ENCODE measurements around the gene MDC1.

The MDC1 gene

DNA sequence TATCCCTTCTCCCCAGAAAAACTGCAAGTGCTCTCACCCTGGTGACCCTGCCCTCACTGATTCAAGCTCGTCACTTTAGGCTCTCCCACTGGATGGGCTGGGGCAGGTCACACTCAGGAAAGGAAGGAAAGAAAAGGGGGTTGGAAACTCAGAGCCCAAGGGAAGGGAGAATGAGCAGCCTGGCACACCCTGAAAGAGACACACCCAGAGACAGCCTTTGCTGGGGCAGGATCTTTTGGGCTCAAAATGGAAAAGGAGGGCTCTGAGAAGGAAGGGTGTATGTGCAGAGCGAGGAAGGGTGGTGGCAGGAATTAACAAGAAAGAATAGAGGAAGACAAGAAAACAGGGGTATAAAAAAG, 33.1 kb downstream of the MDC1 start:
- H3K9ac ChIP-seq (ENCODE audit: low read depth, low read length, poor library complexity, severe bottlenecking), result peak overlapping the region; percentile 96
- peaks cover 95% of the 10 kb centered on the region for H3K79me2 ChIP-seq (ENCODE audit: insufficient read depth, low read length)
- H3K4me1 ChIP-seq (ENCODE audit: insufficient read depth, low read length, poor library complexity, severe bottlenecking), result peaks cover 57% of the 10 kb centered on the region
- no peaks in the 10 kb centered on the region; the same call in 1 of the 2 replicates for H3K36me3 ChIP-seq (ENCODE audit: insufficient read depth, low read length)
- TF ChIP-seq, protein P1, sequence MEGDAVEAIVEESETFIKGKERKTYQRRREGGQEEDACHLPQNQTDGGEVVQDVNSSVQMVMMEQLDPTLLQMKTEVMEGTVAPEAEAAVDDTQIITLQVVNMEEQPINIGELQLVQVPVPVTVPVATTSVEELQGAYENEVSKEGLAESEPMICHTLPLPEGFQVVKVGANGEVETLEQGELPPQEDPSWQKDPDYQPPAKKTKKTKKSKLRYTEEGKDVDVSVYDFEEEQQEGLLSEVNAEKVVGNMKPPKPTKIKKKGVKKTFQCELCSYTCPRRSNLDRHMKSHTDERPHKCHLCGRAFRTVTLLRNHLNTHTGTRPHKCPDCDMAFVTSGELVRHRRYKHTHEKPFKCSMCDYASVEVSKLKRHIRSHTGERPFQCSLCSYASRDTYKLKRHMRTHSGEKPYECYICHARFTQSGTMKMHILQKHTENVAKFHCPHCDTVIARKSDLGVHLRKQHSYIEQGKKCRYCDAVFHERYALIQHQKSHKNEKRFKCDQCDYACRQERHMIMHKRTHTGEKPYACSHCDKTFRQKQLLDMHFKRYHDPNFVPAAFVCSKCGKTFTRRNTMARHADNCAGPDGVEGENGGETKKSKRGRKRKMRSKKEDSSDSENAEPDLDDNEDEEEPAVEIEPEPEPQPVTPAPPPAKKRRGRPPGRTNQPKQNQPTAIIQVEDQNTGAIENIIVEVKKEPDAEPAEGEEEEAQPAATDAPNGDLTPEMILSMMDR (conservative IDR thresholded peaks at IDR 0.05; ENCODE audit: low read length), result no peak
- TF ChIP-seq EZH2phosphoT487 (IDR thresholded peaks at IDR 0.05; ENCODE audit: borderline replicate concordance), result no peak
- H3K27me3 ChIP-seq (ENCODE audit: insufficient read depth, low read length, poor library complexity, severe bottlenecking), result no peaks in the 10 kb centered on the region
- peak overlapping the region; percentile 97 for H3K4me2 ChIP-seq (ENCODE audit: low read depth, low read length, poor library complexity, severe bottlenecking)
- no peak overlapping the region for H2AFZ ChIP-seq (ENCODE audit: low read length)
- no peaks in the 10 kb centered on the region for H3K9me3 ChIP-seq (ENCODE audit: insufficient read depth, low read depth, low read length)
- H4K20me1 ChIP-seq (ENCODE audit: insufficient read depth, low read length, poor library complexity, severe bottlenecking), result peaks cover 49% of the 10 kb centered on the region
- peak overlapping the region; percentile 97 for H3K4me3 ChIP-seq (ENCODE audit: low read length, poor library complexity, severe bottlenecking)
- no peaks in the 10 kb centered on the region for H3K9me2 ChIP-seq (replicated peaks; ENCODE audit: low read depth, low read length)
- H3F3A ChIP-seq (ENCODE audit: low read depth), result peaks cover 5% of the 10 kb centered on the region

DNA sequence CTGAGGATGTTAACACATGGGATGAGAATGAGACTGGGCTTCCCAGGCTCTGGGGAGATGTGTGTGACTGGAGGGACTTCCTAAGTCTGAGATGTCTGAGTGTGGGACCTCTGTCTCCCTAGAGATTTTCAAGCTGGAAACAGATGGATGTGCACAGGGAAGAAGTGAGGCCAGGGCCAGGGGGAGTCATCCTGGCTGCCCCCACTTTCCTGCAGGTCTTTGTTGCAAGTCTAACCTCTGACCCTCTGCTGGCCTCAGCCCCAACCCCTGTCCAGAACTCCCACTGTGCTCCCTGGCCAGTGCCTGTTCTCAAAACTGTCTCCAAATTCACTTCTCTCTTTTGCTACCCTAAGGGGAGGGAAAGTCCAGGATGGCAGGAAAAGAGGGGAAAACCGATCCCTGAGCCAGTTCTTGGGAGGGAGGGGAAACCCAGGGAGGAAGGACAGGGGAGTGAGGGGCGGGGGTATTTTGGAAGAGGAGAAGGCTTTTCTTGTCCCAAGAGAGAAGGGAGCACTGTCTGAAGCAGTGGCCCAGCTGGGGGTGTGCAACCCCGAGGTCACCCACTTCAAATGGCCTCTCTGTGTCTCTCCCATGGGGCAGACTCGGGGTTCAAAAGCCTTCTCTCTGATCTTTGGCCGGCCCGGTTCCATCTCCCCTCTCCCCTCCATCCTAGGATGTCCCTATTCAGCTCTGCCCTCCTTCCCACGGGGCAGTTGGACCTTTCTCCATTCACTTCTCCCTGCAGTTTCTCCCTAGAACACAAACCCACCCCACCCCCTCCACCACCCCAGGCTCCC, 33.7 kb downstream of the MDC1 start:
- H3K4me1 ChIP-seq (ENCODE audit: insufficient read depth, low read length, poor library complexity, severe bottlenecking), result peaks cover 56% of the 10 kb centered on the region
- H3K27me3 ChIP-seq (ENCODE audit: insufficient read depth, low read length, poor library complexity, severe bottlenecking), result no peaks in the 10 kb centered on the region
- H3K9me3 ChIP-seq (ENCODE audit: insufficient read depth, low read depth, low read length), result no peaks in the 10 kb centered on the region
- peaks cover 5% of the 10 kb centered on the region for H3F3A ChIP-seq (ENCODE audit: low read depth)
- peak overlapping the region; percentile 97 for H3K4me2 ChIP-seq (ENCODE audit: low read depth, low read length, poor library complexity, severe bottlenecking)
- H2AFZ ChIP-seq (ENCODE audit: low read length), result no peak overlapping the region
- peak overlapping the region; percentile 96 for H3K9ac ChIP-seq (ENCODE audit: low read depth, low read length, poor library complexity, severe bottlenecking)
- H3K79me2 ChIP-seq (ENCODE audit: insufficient read depth, low read length), result peaks cover 95% of the 10 kb centered on the region
- H3K9me2 ChIP-seq (replicated peaks; ENCODE audit: low read depth, low read length), result no peaks in the 10 kb centered on the region
- H3K4me3 ChIP-seq (ENCODE audit: low read length, poor library complexity, severe bottlenecking), result peak overlapping the region; percentile 97
- peaks cover 53% of the 10 kb centered on the region for H4K20me1 ChIP-seq (ENCODE audit: insufficient read depth, low read length, poor library complexity, severe bottlenecking)
- H3K36me3 ChIP-seq (ENCODE audit: insufficient read depth, low read length), result peaks cover 5% of the 10 kb centered on the region; the same call in 1 of the 2 replicates
- no peak for TF ChIP-seq EZH2phosphoT487 (IDR thresholded peaks at IDR 0.05; ENCODE audit: borderline replicate concordance)
- TF ChIP-seq, protein P1 (conservative IDR thresholded peaks at IDR 0.05; ENCODE audit: low read length), result no peak

DNA sequence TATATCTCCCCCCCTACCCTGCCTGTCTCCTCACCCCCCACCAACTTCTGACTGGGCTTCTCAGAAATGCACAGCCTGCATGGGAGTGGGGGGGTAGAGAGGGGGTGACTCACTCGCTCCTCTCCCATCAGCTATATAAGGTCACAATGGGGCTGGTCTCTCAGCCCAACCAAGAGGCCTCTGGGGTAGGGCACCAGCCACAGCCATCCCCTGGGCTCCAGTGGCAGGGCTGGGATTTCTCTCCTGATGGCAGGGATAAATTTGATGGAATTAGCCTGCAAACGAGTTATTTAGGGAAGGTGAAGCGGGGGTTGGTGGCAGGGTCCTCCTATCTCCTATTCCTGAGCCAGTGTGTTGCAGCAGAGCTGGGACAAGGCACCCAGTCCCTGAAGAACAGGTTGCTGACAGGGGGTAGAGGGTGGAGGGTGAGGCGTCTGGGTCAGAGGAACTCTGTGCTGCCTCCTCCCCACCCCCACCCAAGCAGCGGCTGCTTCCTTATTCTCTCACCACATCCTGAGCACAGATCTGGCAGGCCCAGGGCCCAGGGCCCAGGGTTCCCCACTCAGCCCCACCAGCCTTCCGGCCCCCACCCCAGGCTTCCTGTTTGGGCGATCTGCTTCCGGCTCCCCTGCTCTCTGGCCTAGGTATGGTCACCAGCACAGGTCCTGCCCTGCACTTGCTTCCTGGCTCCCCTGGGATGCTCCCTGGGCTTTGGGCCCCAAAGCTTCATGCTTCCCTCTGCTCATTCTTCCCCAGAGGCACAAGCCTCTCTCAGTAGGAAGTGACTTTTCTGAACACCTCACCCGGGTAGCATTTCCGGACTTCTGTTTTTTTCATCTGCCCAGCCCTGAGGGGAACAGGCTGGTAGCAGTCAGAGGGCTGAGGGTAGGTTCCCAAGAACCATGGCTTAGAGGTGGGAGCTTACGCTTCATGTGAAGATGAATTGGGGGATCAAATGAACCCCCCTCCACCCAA, 34.7 kb downstream of the MDC1 start:
- H3K9ac ChIP-seq (ENCODE audit: low read depth, low read length, poor library complexity, severe bottlenecking), result peak overlapping the region; percentile 96
- H2AFZ ChIP-seq (ENCODE audit: low read length), result no peak overlapping the region
- H3K9me3 ChIP-seq (ENCODE audit: insufficient read depth, low read depth, low read length), result no peaks in the 10 kb centered on the region
- H3K27me3 ChIP-seq (ENCODE audit: insufficient read depth, low read length, poor library complexity, severe bottlenecking), result no peaks in the 10 kb centered on the region
- TF ChIP-seq EZH2phosphoT487 (IDR thresholded peaks at IDR 0.05; ENCODE audit: borderline replicate concordance), result no peak
- TF ChIP-seq, protein P1 (conservative IDR thresholded peaks at IDR 0.05; ENCODE audit: low read length), result no peak
- H3K79me2 ChIP-seq (ENCODE audit: insufficient read depth, low read length), result peaks cover 93% of the 10 kb centered on the region
- peaks cover 13% of the 10 kb centered on the region; the same call in 1 of the 2 replicates for H3K36me3 ChIP-seq (ENCODE audit: insufficient read depth, low read length)
- peaks cover 46% of the 10 kb centered on the region for H3K4me1 ChIP-seq (ENCODE audit: insufficient read depth, low read length, poor library complexity, severe bottlenecking)
- peak overlapping the region; percentile 97 for H3K4me3 ChIP-seq (ENCODE audit: low read length, poor library complexity, severe bottlenecking)
- H4K20me1 ChIP-seq (ENCODE audit: insufficient read depth, low read length, poor library complexity, severe bottlenecking), result peaks cover 58% of the 10 kb centered on the region
- H3K9me2 ChIP-seq (replicated peaks; ENCODE audit: low read depth, low read length), result no peaks in the 10 kb centered on the region
- H3K4me2 ChIP-seq (ENCODE audit: low read depth, low read length, poor library complexity, severe bottlenecking), result peak overlapping the region; percentile 97
- peaks cover 5% of the 10 kb centered on the region for H3F3A ChIP-seq (ENCODE audit: low read depth)

Measured in Loucy (cell line).